Left cardiac atrium (tissue), 4 donors: ENCODE results near the gene DHX57. TPM values are rescaled to one million over a fixed set of nuclear protein-coding genes. Genes with fewer than 3 reads are reported as not detected.
"Not testable (repeated sequence)": the region's sequence is repeated elsewhere in the genome, so short reads cannot be mapped to it uniquely, and the experiment has no call there.

Source experiments
- ATAC-seq, 2 donors: fragments of 200-7000 bp; cut with Tn5 transposase; one replicate each; pipeline ENCODE4 v1.9.1; 2020; ENCODE audit warnings: mild to moderate bottlenecking in 2 of 2, moderate library complexity in 2 of 2
- DNase-seq: peaks from one replicate; pipeline ENCODE4 v3.0.0-alpha.2; 2020
- intact Hi-C, 2 donors: fragments of 100-400 bp; cut with DNase I; formaldehyde crosslinking; loops; one replicate each; pipeline versions ENCODE4 v1.14.1 to v1.15.1; 2022 to 2023
- total RNA-seq, 2 donors: library from RNA; stranded (reverse); fragmentation: NEBNext Ultra II Directional; extraction: Animal tissue kit (Norgen Biotek cat#: 25700); gene quantifications; one replicate each; pipeline ENCODE4 v1.2.1, GENCODE V29; 2021
- donor health status: DM: no; HTN: yes; CAD: no.
- donor health status: DM: no; HTN: yes; CAD: no; lungs with severe emphysema.
- donor health status: DM: yes; HTN: yes; CAD: no.
- donor health status: Dilated cardiomyopathy.

DHX57 gene
- total RNA-seq, 2 donors from 2014 or later: 6.7 to 9.2 TPM

- DNase-seq: no peak
- intact Hi-C loops: no loop called here
- no peak for ATAC-seq
Measured at GRCh38 chr2:38871432-38871831, 4.3 kb downstream of the DHX57 start.

- ATAC-seq: no peak
- no peak for DNase-seq
- intact Hi-C loops: no loop called here
Measured at GRCh38 chr2:38866773-38867443, 8.8 kb downstream of the DHX57 start.

- intact Hi-C loops: no loop called here
- ATAC-seq (no peak), DNase-seq (no peak)
Measured at GRCh38 chr2:38863061-38863695, 12.6 kb downstream of the DHX57 start.

- no peak for DNase-seq
- intact Hi-C loops: no loop called here
Measured at GRCh38 chr2:38862476-38862875, 13.3 kb downstream of the DHX57 start.

GRCh38 chr2:38856165-38856564, 19.6 kb downstream of the DHX57 start:
- ATAC-seq (no peak), DNase-seq (no peak)
- intact Hi-C loops: no loop called here

More at GRCh38 chr2:38862476-38862875, 13.3 kb downstream of the DHX57 start:
- no peak for ATAC-seq

GRCh38 chr2:38850045-38850444, 25.7 kb downstream of the DHX57 start:
- intact Hi-C loops: no loop called here
- no peak for DNase-seq
- ATAC-seq: no peak

GRCh38 chr2:38836791-38837190, 38.9 kb downstream of the DHX57 start:
- no peak for ATAC-seq
- no peak for DNase-seq
- intact Hi-C loops: no loop called here

GRCh38 chr2:38835990-38836389, 39.7 kb downstream of the DHX57 start:
- ATAC-seq (peak; percentile 55 to 79), DNase-seq (no peak)
- intact Hi-C loops: no loop called here

GRCh38 chr2:38835015-38835601, 40.6 kb downstream of the DHX57 start:
- intact Hi-C loops: no loop called here
- ATAC-seq: no peak
- no peak for DNase-seq

GRCh38 chr2:38830526-38831159, 45.1 kb downstream of the DHX57 start:
- DNase-seq: no peak
- ATAC-seq: no peak
- intact Hi-C loops: no loop called here

GRCh38 chr2:38829971-38830370, 45.8 kb downstream of the DHX57 start:
- DNase-seq (no peak), ATAC-seq (no peak)
- intact Hi-C loops: no loop called here

GRCh38 chr2:38828460-38828859, 47.3 kb downstream of the DHX57 start:
- ATAC-seq (no peak), DNase-seq (no peak)
- intact Hi-C loops: no loop called here

GRCh38 chr2:38827539-38828145, 48.1 kb downstream of the DHX57 start:
- peak in 1 of 2 donors; percentile 51 for ATAC-seq
- intact Hi-C loops, DNase-seq: not testable (repeated sequence)

GRCh38 chr2:38825956-38826355, 49.8 kb downstream of the DHX57 start:
- ATAC-seq (no peak), DNase-seq (no peak)
- intact Hi-C loops: no loop called here

GRCh38 chr2:38824906-38825305, 50.8 kb downstream of the DHX57 start:
- ATAC-seq (no peak), DNase-seq (no peak)
- intact Hi-C loops: no loop called here

GRCh38 chr2:38823386-38823785, 52.3 kb downstream of the DHX57 start:
- intact Hi-C loops: no loop called here
- ATAC-seq (no peak), DNase-seq (no peak)

- intact Hi-C loops: no loop called here
- ATAC-seq: no peak
- DNase-seq: no peak
Measured at GRCh38 chr2:38818565-38818964, 57.2 kb downstream of the DHX57 start.

GRCh38 chr2:38815936-38816335, 59.8 kb downstream of the DHX57 start:
- no peak for DNase-seq
- peak in 1 of 2 donors; percentile 29 for ATAC-seq
- intact Hi-C loops: no loop called here

GRCh38 chr2:38810488-38810887, 65.2 kb downstream of the DHX57 start:
- intact Hi-C loops: no loop called here
- ATAC-seq: no peak

GRCh38 chr2:38808677-38809076, 67.1 kb downstream of the DHX57 start:
- DNase-seq (no peak), ATAC-seq (no peak)
- intact Hi-C loops: no loop called here

More at GRCh38 chr2:38810488-38810887, 65.2 kb downstream of the DHX57 start:
- no peak for DNase-seq
